CD8-positive, alpha-beta memory T cell (primary cell): Measurements from ENCODE around the gene IL2RA. TPM values are rescaled to one million over a fixed set of nuclear protein-coding genes. Genes with fewer than 3 reads are reported as not detected.
A peak's percentile ranks its signal among the peaks of the same experiment; 100 is the strongest.

Experiments used
- CTCF ChIA-PET: fragments of 350-600 bp; sonication (Branson Sonifier 250); formaldehyde crosslinking; loops from one replicate; lab custom pipeline; 2021; ENCODE audit warnings: antibody characterized with exemption; lab: Charles Lee
- POLR2A ChIA-PET: fragments of 350-600 bp; sonication (Branson Sonifier 250); formaldehyde crosslinking; loops from one replicate; lab custom pipeline; 2021; ENCODE audit warnings: antibody characterized with exemption; lab: Charles Lee
- DNase-seq, 5 donors: peaks; one replicate each; pipeline versions ENCODE4 v3.0.0 to v3.0.0-alpha.2; 2020 to 2022; ENCODE audit warnings: mixed read lengths in 1 of 5
- H3K27ac ChIP-seq: one replicate; pipeline ENCODE4 v1.7.0; 2013; ENCODE audit warnings: low read depth, mild to moderate bottlenecking, low read length, moderate library complexity
- H3K27me3 ChIP-seq: 2 replicates; pipeline ENCODE4 v1.7.0; 2013; ENCODE audit warnings: low read length, mild to moderate bottlenecking; ENCODE audit not compliant: insufficient read depth, poor library complexity, severe bottlenecking
- H3K36me3 ChIP-seq: 2 replicates; pipeline ENCODE4 v1.7.0; 2013; ENCODE audit warnings: mild to moderate bottlenecking, low read length, moderate library complexity; ENCODE audit not compliant: insufficient read depth
- H3K4me1 ChIP-seq: 2 replicates; pipeline ENCODE4 v1.7.0; 2013; ENCODE audit warnings: mild to moderate bottlenecking, low read length, moderate library complexity; ENCODE audit not compliant: insufficient read depth
- H3K4me3 ChIP-seq: 2 replicates; pipeline ENCODE4 v1.7.0; 2013; ENCODE audit warnings: mild to moderate bottlenecking, low read length
- H3K9me3 ChIP-seq: 2 replicates; pipeline ENCODE4 v1.7.0; 2013; ENCODE audit warnings: mild to moderate bottlenecking, low read length
- H3K27ac Mint-ChIP-seq, 8 donors: one replicate each; pipeline ENCODE4 v1.8.0; 2020 to 2021; ENCODE audit warnings: mixed read lengths in 8 of 8, mild to moderate bottlenecking in 6 of 8, inconsistent platforms in 3 of 8, moderate library complexity in 3 of 8
- H3K27me3 Mint-ChIP-seq, 2 donors: one replicate each; pipeline ENCODE4 v1.8.0; 2020 to 2021; ENCODE audit warnings: mixed read lengths in 2 of 2, mild to moderate bottlenecking in 1 of 2, moderate library complexity in 1 of 2
- H3K36me3 Mint-ChIP-seq, 3 donors: one replicate each; pipeline ENCODE4 v1.8.0; 2020 to 2021; ENCODE audit warnings: mixed read lengths in 3 of 3, inconsistent platforms in 1 of 3, mild to moderate bottlenecking in 1 of 3
- H3K4me1 Mint-ChIP-seq, 3 donors: one replicate each; pipeline ENCODE4 v1.8.0; 2020 to 2021; ENCODE audit warnings: mixed read lengths in 3 of 3, inconsistent platforms in 1 of 3, mild to moderate bottlenecking in 1 of 3
- H3K4me3 Mint-ChIP-seq, 7 donors: one replicate each; pipeline ENCODE4 v1.8.0; 2020 to 2021; ENCODE audit warnings: mixed read lengths in 7 of 7, mild to moderate bottlenecking in 6 of 7, moderate library complexity in 4 of 7, inconsistent platforms in 2 of 7
- H3K9me3 Mint-ChIP-seq, 5 donors: one replicate each; pipeline ENCODE4 v1.8.0; 2020 to 2022; ENCODE audit warnings: mixed read lengths in 5 of 5, mild to moderate bottlenecking in 3 of 5, moderate library complexity in 2 of 5, inconsistent platforms in 1 of 5
- polyA plus RNA-seq: library from polyadenylated mRNA; unstranded; fragments of 300-500 nt; fragmentation: Illumina TruSeq; gene quantifications from one replicate; pipeline ENCODE4 v1.2.3, GENCODE V29; 2021
- total RNA-seq, 2 experiments: library from RNA; stranded (reverse); gene quantifications; one replicate each; pipeline ENCODE4 v1.2.3, GENCODE V29; 2021

Gene IL2RA
- total and polyA plus RNA-seq, 3 experiments from 2014 or later: 8.3 to 1,224 (median 1,178) TPM

DNA sequence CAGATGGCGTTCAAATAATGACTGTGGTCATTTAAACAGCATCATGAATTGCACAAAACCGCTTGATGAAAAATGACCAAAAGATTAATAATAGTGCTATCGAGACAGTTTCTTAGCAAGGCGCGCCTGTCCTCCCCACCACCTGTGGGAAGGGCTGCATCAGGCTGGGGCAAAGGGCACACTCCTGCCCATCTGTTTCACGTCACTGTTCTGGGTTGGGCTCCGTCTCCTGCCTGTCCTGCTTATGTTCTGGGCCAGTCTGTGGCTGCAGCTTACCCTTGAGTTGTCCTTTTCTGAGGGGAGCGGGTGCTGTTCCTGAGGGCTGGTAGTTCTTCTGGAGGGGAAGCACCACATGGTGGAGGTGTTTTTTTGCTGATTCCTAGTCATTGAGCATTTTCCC is 40.0 kb upstream of the IL2RA start:
- ChIA-PET POLR2A (no interaction called here), CTCF (no interaction called here)
- Histone ChIP-seq H3K9me3 (no peaks in the 10 kb centered on the region), H3K36me3 (peaks cover 31% of the 10 kb centered on the region), H3K4me3 (no peak overlapping the region), H3K4me1 (no peaks in the 10 kb centered on the region), H3K27me3 (no peaks in the 10 kb centered on the region), H3K27ac (no peak overlapping the region)
- Mint-ChIP-seq H3K9me3 (no peaks in the 10 kb centered on the region), H3K36me3 (peaks cover 6 to 88% (median 23%) of the 10 kb centered on the region in 3 donors), H3K4me3 (no peak overlapping the region), H3K27me3 (peaks cover 0 to 2% of the 10 kb centered on the region in 2 donors), H3K4me1 (peaks cover 19 to 39% (median 33%) of the 10 kb centered on the region in 3 donors), H3K27ac (peak overlapping the region in 2 of 8 donors; percentile 25 to 27)
- no peak for DNase-seq

DNA sequence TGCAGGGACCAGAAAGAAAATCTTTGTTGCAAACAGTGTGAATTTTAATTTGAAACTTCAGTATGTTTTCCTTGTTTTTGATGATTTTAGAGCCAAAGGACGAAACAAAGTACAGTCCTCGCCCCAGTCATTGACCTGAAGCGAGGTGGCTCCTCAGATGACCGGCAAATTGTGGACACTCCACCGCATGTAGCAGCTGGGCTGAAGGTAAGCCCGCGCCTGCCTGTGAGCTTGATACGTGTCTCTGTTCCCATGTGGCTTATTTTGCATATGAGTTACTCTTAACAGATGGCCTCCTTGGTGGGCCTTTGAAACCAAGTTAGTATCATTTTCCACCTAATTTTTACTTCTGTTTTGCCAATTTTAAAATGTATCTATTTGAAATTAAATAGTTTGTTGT is 39.0 kb upstream of the IL2RA start:
- CTCF ChIA-PET: interaction anchor here (1.1 kb wide), 1 partner anchor 12 kb away, joined by 3 read pairs; no protein-coding TSS in a partner anchor
- no peak for DNase-seq
- Mint-ChIP-seq H3K36me3 (peaks cover 6 to 85% (median 25%) of the 10 kb centered on the region in 3 donors), H3K9me3 (no peaks in the 10 kb centered on the region), H3K27me3 (peaks cover 0 to 3% of the 10 kb centered on the region in 2 donors), H3K4me1 (peaks cover 24 to 45% (median 39%) of the 10 kb centered on the region in 3 donors), H3K4me3 (no peak overlapping the region), H3K27ac (no peak overlapping the region)
- peaks cover 24% of the 10 kb centered on the region for H3K36me3 ChIP-seq
- H3K27ac ChIP-seq: no peak overlapping the region
- POLR2A ChIA-PET: no interaction called here
- no peaks in the 10 kb centered on the region for H3K9me3 ChIP-seq
- no peaks in the 10 kb centered on the region for H3K27me3 ChIP-seq
- peaks cover under 1% of the 10 kb centered on the region for H3K4me1 ChIP-seq
- H3K4me3 ChIP-seq: no peak overlapping the region

GRCh38 chr10:6100370-6100769 is 38.2 kb upstream of the IL2RA start:
- POLR2A ChIA-PET: no interaction called here
- H3K27me3 Mint-ChIP-seq: peaks cover 0 to 3% of the 10 kb centered on the region in 2 donors
- no peak overlapping the region for H3K4me3 Mint-ChIP-seq
- Histone ChIP-seq H3K36me3 (peaks cover 20% of the 10 kb centered on the region), H3K27ac (no peak overlapping the region), H3K4me3 (no peak overlapping the region), H3K4me1 (peaks cover 9% of the 10 kb centered on the region), H3K27me3 (no peaks in the 10 kb centered on the region), H3K9me3 (no peaks in the 10 kb centered on the region)
- CTCF ChIA-PET: interaction anchor here (1.1 kb wide), 1 partner anchor 11 kb away, joined by 3 read pairs; no protein-coding TSS in a partner anchor
- H3K9me3 Mint-ChIP-seq: no peaks in the 10 kb centered on the region
- no peak for DNase-seq
- H3K27ac Mint-ChIP-seq: peak overlapping the region in 6 of 8 donors; percentile 4 to 82 (median 22)
- peaks cover 6 to 84% (median 21%) of the 10 kb centered on the region in 3 donors for H3K36me3 Mint-ChIP-seq
- H3K4me1 Mint-ChIP-seq: peaks cover 30 to 53% (median 47%) of the 10 kb centered on the region in 3 donors

- CTCF ChIA-PET: no interaction called here
- Mint-ChIP-seq H3K9me3 (no peaks in the 10 kb centered on the region), H3K27ac (peak overlapping the region in 1 of 8 donors; percentile 63), H3K27me3 (peaks cover 0 to 3% of the 10 kb centered on the region in 2 donors), H3K4me1 (peaks cover 39 to 59% (median 57%) of the 10 kb centered on the region in 3 donors), H3K4me3 (no peak overlapping the region), H3K36me3 (peaks cover 6 to 78% (median 19%) of the 10 kb centered on the region in 3 donors)
- DNase-seq: no peak
- Histone ChIP-seq H3K27ac (no peak overlapping the region), H3K4me3 (no peak overlapping the region), H3K27me3 (no peaks in the 10 kb centered on the region), H3K36me3 (peaks cover 15% of the 10 kb centered on the region), H3K9me3 (no peaks in the 10 kb centered on the region), H3K4me1 (peaks cover 21% of the 10 kb centered on the region)
- POLR2A ChIA-PET: no interaction called here
These were observed 36.0 kb upstream of the IL2RA start for GRCh38 chr10:6098156-6098555.

DNA sequence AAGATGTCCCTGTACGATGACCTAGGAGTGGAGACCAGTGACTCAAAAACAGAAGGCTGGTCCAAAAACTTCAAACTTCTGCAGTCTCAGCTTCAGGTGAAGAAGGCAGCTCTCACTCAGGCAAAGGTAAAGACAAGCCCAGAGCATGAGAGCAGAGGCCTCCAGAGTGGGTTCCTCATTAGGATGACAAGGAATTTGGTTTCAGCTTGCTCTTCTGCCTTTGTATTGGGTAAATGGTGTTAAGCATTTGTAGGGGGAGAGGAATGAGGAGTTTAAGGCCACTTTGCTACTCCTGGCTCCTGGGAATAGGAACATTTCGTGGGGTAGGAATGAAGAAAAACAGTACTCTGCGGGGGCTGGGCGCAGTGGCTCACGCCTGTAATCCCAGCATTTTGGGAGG is 34.9 kb upstream of the IL2RA start:
- CTCF ChIA-PET: interaction anchor here (1.7 to 1.8 kb wide), 2 partner anchors 11 to 41 kb away, joined by 3 to 9 read pairs; no protein-coding TSS in a partner anchor
- peak overlapping the region in 3 of 8 donors; percentile 2 to 70 (median 17) for H3K27ac Mint-ChIP-seq

DNA sequence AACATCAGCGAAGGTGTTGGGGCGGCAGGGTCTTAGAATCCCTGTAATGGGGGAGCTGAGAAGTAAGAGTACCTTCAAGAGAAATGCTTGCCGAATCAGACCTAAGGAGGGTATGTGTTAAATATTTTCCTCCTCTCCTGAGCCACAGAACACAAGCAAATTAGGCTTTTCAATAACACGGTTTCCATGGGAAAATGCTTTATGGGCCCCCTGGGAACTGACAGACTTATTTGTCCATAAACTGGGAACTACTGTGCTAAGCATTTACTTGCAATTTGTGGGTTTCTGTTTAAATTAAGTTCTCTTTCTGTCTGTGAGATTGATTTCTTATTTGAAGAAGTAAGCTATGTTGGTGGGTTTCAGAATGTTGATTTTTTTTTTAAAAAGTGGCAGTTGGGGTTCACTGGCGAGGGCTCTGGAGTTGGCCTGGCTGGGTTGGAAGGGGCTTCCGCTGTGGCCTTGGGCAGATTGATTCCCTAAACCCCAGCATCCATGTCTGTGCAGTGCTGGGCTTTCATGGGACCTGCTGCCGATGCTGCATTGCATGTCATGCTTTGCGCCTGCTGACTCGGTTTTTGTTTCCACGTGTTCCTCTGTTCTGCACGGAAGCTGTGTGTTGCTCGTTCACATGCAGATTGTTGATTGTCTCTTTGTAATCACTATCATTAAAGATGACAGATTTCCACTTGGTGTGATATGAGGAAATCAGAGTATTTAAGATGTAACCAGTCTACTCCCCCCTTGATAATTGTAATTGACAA is 33.8 kb upstream of the IL2RA start:
- CTCF ChIA-PET: interaction anchor here (1.7 to 1.8 kb wide), 2 partner anchors 10 to 42 kb away, joined by 3 to 9 read pairs; no protein-coding TSS in a partner anchor
- H3K27ac Mint-ChIP-seq: peak overlapping the region in 3 of 8 donors; percentile 9 to 42 (median 17)
- H3K36me3 ChIP-seq: peaks cover 15% of the 10 kb centered on the region
- POLR2A ChIA-PET: no interaction called here
- H3K27me3 Mint-ChIP-seq: peaks cover 0 to 3% of the 10 kb centered on the region in 2 donors
- no peaks in the 10 kb centered on the region for H3K9me3 Mint-ChIP-seq
- no peak overlapping the region for H3K4me3 ChIP-seq
- H3K4me3 Mint-ChIP-seq: no peak overlapping the region
- no peaks in the 10 kb centered on the region for H3K27me3 ChIP-seq
- no peak for DNase-seq
- H3K4me1 Mint-ChIP-seq: peaks cover 54 to 68% (median 68%) of the 10 kb centered on the region in 3 donors
- no peaks in the 10 kb centered on the region for H3K9me3 ChIP-seq
- H3K36me3 Mint-ChIP-seq: peaks cover 6 to 59% (median 16%) of the 10 kb centered on the region in 3 donors
- H3K27ac ChIP-seq: no peak overlapping the region
- H3K4me1 ChIP-seq: peaks cover 37% of the 10 kb centered on the region

More for the DNA sequence above, 34.9 kb upstream of the IL2RA start:
- peaks cover 6 to 69% (median 19%) of the 10 kb centered on the region in 3 donors for H3K36me3 Mint-ChIP-seq
- H3K36me3 ChIP-seq: peaks cover 15% of the 10 kb centered on the region
- H3K4me1 Mint-ChIP-seq: peaks cover 44 to 60% (median 57%) of the 10 kb centered on the region in 3 donors
- H3K9me3 Mint-ChIP-seq: no peaks in the 10 kb centered on the region
- H3K4me3 ChIP-seq: no peak overlapping the region
- no peak for DNase-seq
- peaks cover 26% of the 10 kb centered on the region for H3K4me1 ChIP-seq
- H3K4me3 Mint-ChIP-seq: no peak overlapping the region
- no peaks in the 10 kb centered on the region for H3K27me3 ChIP-seq
- H3K27ac ChIP-seq: no peak overlapping the region
- POLR2A ChIA-PET: no interaction called here
- peaks cover 0 to 3% of the 10 kb centered on the region in 2 donors for H3K27me3 Mint-ChIP-seq
- no peaks in the 10 kb centered on the region for H3K9me3 ChIP-seq

- Histone ChIP-seq H3K27me3 (no peaks in the 10 kb centered on the region), H3K4me3 (no peak overlapping the region), H3K4me1 (peaks cover 53% of the 10 kb centered on the region), H3K9me3 (no peaks in the 10 kb centered on the region), H3K27ac (no peak overlapping the region), H3K36me3 (peaks cover 3% of the 10 kb centered on the region)
- no peak overlapping the region for H3K4me3 Mint-ChIP-seq
- peaks cover 0 to 3% of the 10 kb centered on the region in 2 donors for H3K27me3 Mint-ChIP-seq
- CTCF ChIA-PET: interaction anchor here (1.1 kb wide), 1 partner anchor 110 kb away, joined by 3 read pairs; the partner anchor contains the start of gene PFKFB3
- peaks cover 1 to 38% (median 7%) of the 10 kb centered on the region in 3 donors for H3K36me3 Mint-ChIP-seq
- peaks cover 65 to 78% (median 76%) of the 10 kb centered on the region in 3 donors for H3K4me1 Mint-ChIP-seq
- peak overlapping the region in 4 of 8 donors; percentile 13 to 75 (median 61) for H3K27ac Mint-ChIP-seq
- POLR2A ChIA-PET: no interaction called here
- H3K9me3 Mint-ChIP-seq: no peaks in the 10 kb centered on the region
- DNase-seq: no peak
These were observed 30.6 kb upstream of the IL2RA start for GRCh38 chr10:6092731-6093130.
